ENCODE results near the gene CBFB.

CBFB gene

GRCh38 chr16:67144943-67145342 is 116.0 kb downstream of the CBFB start:
- DNase-seq = no peak

- no peak for DNase-seq
These were observed 116.8 kb downstream of the CBFB start for GRCh38 chr16:67145746-67146145.

- no peak for DNase-seq
These were observed 117.8 kb downstream of the CBFB start for GRCh38 chr16:67146523-67147357.

DNA sequence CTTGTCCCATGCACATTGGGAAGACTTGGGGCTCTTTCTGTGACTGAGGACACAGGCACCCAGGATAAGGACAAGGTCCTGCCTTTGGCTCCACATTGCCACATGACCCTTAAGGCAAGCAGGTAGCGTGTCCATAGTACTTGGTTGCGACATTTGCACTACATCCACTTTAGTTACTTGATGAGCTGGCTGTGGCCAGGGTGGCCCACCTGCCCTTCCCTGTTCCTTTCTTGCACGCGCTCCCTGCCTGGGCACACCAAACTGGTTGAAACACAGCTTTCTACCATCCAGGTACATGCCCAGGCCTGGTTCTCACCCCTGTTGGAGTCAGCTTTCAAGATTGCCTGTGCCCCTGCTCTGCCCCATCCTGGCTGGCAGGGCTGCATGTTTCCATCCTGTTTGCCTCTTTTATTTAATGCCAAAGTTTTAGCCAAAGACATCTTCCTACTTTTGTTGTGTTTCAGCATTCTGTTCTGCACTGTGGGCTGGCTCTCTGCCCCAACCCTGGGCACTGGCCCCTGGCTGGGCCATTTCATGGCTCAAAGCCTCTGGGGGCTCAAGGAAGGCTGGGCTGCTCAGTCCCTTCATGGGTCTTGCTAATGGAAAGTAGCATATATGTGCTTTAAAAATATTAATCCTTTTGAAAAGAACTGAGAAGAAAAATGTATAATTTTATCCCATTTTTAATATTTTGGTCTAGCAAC is 118.6 kb downstream of the CBFB start:
- DNase-seq = no peak

DNA sequence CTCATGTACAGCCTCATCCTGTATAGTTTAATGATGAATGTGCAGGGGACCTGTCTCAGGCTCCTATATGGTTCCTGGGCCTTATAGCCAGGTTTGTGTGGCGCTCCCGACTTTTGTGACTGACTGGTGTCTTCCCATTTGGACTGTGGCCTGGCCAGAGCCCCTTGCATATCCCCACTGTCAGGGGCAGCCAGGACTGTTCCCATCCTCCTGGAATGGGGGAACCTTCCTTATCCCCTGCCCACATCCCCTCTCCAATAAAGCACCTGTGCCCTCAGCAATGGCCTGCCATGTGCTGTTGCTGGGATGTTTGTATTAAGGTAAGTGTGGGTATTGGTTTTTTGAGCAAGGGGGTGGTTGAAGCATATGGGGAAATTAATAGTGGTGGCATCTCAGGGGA is 119.3 kb downstream of the CBFB start:
- no peak for DNase-seq

GRCh38 chr16:67148656-67149275 is 119.8 kb downstream of the CBFB start:
- DNase-seq = no peak

- DNase-seq = no peak
These were observed 120.5 kb downstream of the CBFB start for GRCh38 chr16:67149276-67150046.

DNA sequence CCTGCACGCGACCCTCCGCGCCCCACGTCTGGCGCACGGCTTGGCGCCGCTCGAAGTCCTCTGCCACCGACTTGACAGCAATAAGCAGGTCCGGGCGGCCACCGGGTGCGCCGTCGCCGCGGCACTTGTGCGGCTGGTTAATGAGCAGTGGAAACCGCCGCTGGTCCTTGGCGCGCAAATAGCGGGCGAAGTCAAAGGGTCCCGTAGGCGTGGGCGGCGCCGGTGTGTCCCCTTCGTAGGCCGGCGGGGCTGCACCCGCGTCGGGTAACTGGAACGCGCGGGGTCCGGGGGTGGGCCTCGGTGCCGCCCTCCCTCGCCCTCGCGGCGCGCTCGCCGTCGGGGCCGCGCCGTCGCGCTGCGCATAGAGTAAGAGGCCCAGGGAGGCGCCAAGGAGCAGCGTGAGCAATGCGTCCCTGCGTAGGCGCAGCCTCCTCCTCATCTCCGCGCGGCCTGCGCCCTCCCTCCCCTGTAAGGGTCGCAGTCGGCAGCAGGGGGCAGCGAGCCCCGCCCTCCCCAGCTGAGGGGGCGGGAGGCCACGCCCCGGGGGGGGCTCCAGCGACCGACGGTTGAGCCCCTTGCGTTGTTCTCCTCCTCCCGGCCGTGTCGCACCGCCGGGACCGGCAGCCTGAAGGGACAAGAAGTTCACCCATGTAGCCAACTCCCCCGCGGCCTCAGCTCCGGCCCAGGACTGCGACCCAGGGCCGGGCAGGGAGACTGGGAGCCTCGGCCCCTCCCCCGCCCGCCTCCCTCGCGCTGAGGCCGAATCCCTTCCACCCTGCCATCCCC is 121.3 kb downstream of the CBFB start:
- peak; percentile 40 for DNase-seq
